ENCODE data around the gene TBL1XR1. TPM values are rescaled to one million over a fixed set of nuclear protein-coding genes. Genes with fewer than 3 reads are reported as not detected.

Gene TBL1XR1
- total RNA-seq, 6 experiments from 2014 or later = 32.6 to 80.6 (median 56.2) TPM

- no peak for TF ChIP-seq POLR2A (IDR thresholded peaks at IDR 0.05)
- TF ChIP-seq CTCF (IDR thresholded peaks at IDR 0.05) = no peak
- Histone ChIP-seq H3K27ac (no peak overlapping the region), H3K9me3 (no peaks in the 10 kb centered on the region), H3K27me3 (no peaks in the 10 kb centered on the region), H3K36me3 (no peaks in the 10 kb centered on the region), H3K4me3 (no peak overlapping the region), H3K4me1 (peaks cover 0 to 7% (median 2%) of the 10 kb centered on the region in 4 donors)
- no peak for ATAC-seq
- WGBS (ENCODE audit: insufficient coverage, low coverage, low lambda C conversion rate, missing lambda C conversion rate) = 66% methylated on average over 4 of the region's 4 CpGs
- DNase-seq = no peak
- intact Hi-C loops (cut with DNase I) = no loop called here
These were observed 135.9 kb downstream of the TBL1XR1 start for GRCh38 chr3:177061369-177061768.

GRCh38 chr3:177060492-177060891, 136.8 kb downstream of the TBL1XR1 start:
- Histone ChIP-seq H3K4me3 (no peak overlapping the region), H3K27ac (no peak overlapping the region), H3K36me3 (no peaks in the 10 kb centered on the region), H3K4me1 (peaks cover 0 to 4% (median under 1%) of the 10 kb centered on the region in 4 donors), H3K27me3 (no peaks in the 10 kb centered on the region), H3K9me3 (no peaks in the 10 kb centered on the region)
- ATAC-seq = no peak
- 93% methylated on average over 1 of the region's 1 CpG for WGBS (ENCODE audit: insufficient coverage, low coverage, low lambda C conversion rate, missing lambda C conversion rate)
- intact Hi-C loops (cut with DNase I) = no loop called here
- no peak for DNase-seq
- TF ChIP-seq CTCF (IDR thresholded peaks at IDR 0.05) (no peak), POLR2A (IDR thresholded peaks at IDR 0.05) (no peak)

- H3K4me3 ChIP-seq = no peak overlapping the region
- no peak overlapping the region for H3K27ac ChIP-seq
- 39% methylated on average over 2 of the region's 2 CpGs for WGBS (ENCODE audit: insufficient coverage, low coverage, low lambda C conversion rate, missing lambda C conversion rate)
- H3K27me3 ChIP-seq = no peaks in the 10 kb centered on the region
- intact Hi-C loops (cut with DNase I) = no loop called here
- no peak for DNase-seq
- no peaks in the 10 kb centered on the region for H3K36me3 ChIP-seq
- no peak for ATAC-seq
- no peaks in the 10 kb centered on the region for H3K9me3 ChIP-seq
- TF ChIP-seq CTCF (IDR thresholded peaks at IDR 0.05) (no peak), POLR2A (IDR thresholded peaks at IDR 0.05) (no peak)
- H3K4me1 ChIP-seq = no peaks in the 10 kb centered on the region
These were observed 138.6 kb downstream of the TBL1XR1 start for GRCh38 chr3:177058648-177059047.

- H3K4me3 ChIP-seq = no peak overlapping the region
- H3K9me3 ChIP-seq = no peaks in the 10 kb centered on the region
- no peak overlapping the region for H3K27ac ChIP-seq
- TF ChIP-seq CTCF (IDR thresholded peaks at IDR 0.05) (no peak), POLR2A (IDR thresholded peaks at IDR 0.05) (no peak)
- 92% methylated on average over 4 of the region's 4 CpGs for WGBS (ENCODE audit: insufficient coverage, low coverage, low lambda C conversion rate, missing lambda C conversion rate)
- H3K4me1 ChIP-seq = no peaks in the 10 kb centered on the region
- H3K27me3 ChIP-seq = no peaks in the 10 kb centered on the region
- no peaks in the 10 kb centered on the region for H3K36me3 ChIP-seq
- intact Hi-C loops (cut with DNase I) = no loop called here
- DNase-seq (no peak), ATAC-seq (no peak)
These were observed 139.5 kb downstream of the TBL1XR1 start for GRCh38 chr3:177057768-177058167.

GRCh38 chr3:177056927-177057326, 140.4 kb downstream of the TBL1XR1 start:
- Histone ChIP-seq H3K4me3 (no peak overlapping the region), H3K27me3 (no peaks in the 10 kb centered on the region), H3K4me1 (no peaks in the 10 kb centered on the region), H3K9me3 (no peaks in the 10 kb centered on the region), H3K36me3 (no peaks in the 10 kb centered on the region), H3K27ac (no peak overlapping the region)
- intact Hi-C loops (cut with DNase I) = no loop called here
- ATAC-seq = no peak
- DNase-seq = no peak
- no peak for TF ChIP-seq CTCF (IDR thresholded peaks at IDR 0.05)
- no peak for TF ChIP-seq POLR2A (IDR thresholded peaks at IDR 0.05)
- WGBS (ENCODE audit: insufficient coverage, low coverage, low lambda C conversion rate, missing lambda C conversion rate) = 93% methylated on average over 3 of the region's 3 CpGs
